Heart left ventricle (tissue), 13 donors: Measurements from ENCODE around the gene FRG2.
"Not testable (repeated sequence)": the region's sequence is repeated elsewhere in the genome, so short reads cannot be mapped to it uniquely, and the experiment has no call there.

ENCODE experiments used
- CTCF ChIP-seq, 12 donors: fragments of 200-600 bp; sonication (generic) in 4 of 12; IDR thresholded peaks; one replicate each; pipeline versions ENCODE4 v1.5.0 to v1.8.0; 2018 to 2022; ENCODE audit warnings: antibody characterized with exemption in 12 of 12, mild to moderate bottlenecking in 5 of 12
- POLR2A ChIP-seq, 2 donors: fragments of 450-650 bp; IDR thresholded peaks; one replicate each; pipeline ENCODE4 v1.6.1; 2017; ENCODE audit warnings: antibody characterized with exemption in 2 of 2, mild to moderate bottlenecking in 2 of 2, moderate library complexity in 2 of 2
- donor health status: ischemic (EF 13 %, LVEDD 7.1; RV severe dilation, severe dysfunction).
- donor health status: DM: no; HTN: yes; CAD: no.
- donor health status: DM: no; HTN: no; CAD: no.
- donor health status: ischemic (EF 25% LVEDD 6.9; RV normal size, moderate dysfunction).
- donor health status: ischemic (EF 25% LVEDD 5.7; RV mildly dilated, moderate dysfunction).
- donor health status: ischemic (EF 35%, LVEDD 5.7; RV mildly dilated, moderate dysfunction).
- donor health status: nonischemic (EF 11% LVEDD 7.7; RV severe dilation, severe dysfunction).
- donor health status: DM: yes; HTN: yes; CAD: no.
- donor health status: PGD.
- donor health status: ischemic (EF 29% LVEDD 5.4; RV normal size, mild dysfunction).
- donor health status: nonischemic (EF 23%, LVEDD 6.1; RV moderate dilation, normal function).

- TF ChIP-seq CTCF, POLR2A (IDR thresholded peaks at IDR 0.05): not testable (repeated sequence)
These were observed 13.8 kb upstream of the FRG2 start for GRCh38 chr4:190040873-190041272.
